Adrenal gland (tissue), 5 donors: ENCODE results near the gene SH3BP1.

Experiments used
- CTCF ChIP-seq, 6 experiments: fragments of 450-650 bp in 4 of 6; fragments of 200-600 bp in 2 of 6; sonication (generic) in 1 of 6; IDR thresholded peaks; 1 replicate in 5 of 6; 2 replicates in 1 of 6; pipeline versions ENCODE4 v1.5.1 to v1.8.0; 2016 to 2021; ENCODE audit warnings: antibody characterized with exemption in 6 of 6, mild to moderate bottlenecking in 2 of 6, moderate library complexity in 1 of 6
- POLR2A ChIP-seq, 2 donors: fragments of 450-650 bp; IDR thresholded peaks; one replicate each; pipeline ENCODE4 v1.6.1; 2017; ENCODE audit warnings: antibody characterized with exemption in 2 of 2, mild to moderate bottlenecking in 2 of 2, moderate library complexity in 1 of 2
- donor health status: DM: no; HTN: no; CAD: no.

GRCh38 chr22:37659066-37659896 is 19.8 kb downstream of the SH3BP1 start:
- TF ChIP-seq CTCF (IDR thresholded peaks at IDR 0.05) (no peak), POLR2A (IDR thresholded peaks at IDR 0.05) (no peak)
